ENCODE data around the gene TMEM132E.

TMEM132E gene

DNA sequence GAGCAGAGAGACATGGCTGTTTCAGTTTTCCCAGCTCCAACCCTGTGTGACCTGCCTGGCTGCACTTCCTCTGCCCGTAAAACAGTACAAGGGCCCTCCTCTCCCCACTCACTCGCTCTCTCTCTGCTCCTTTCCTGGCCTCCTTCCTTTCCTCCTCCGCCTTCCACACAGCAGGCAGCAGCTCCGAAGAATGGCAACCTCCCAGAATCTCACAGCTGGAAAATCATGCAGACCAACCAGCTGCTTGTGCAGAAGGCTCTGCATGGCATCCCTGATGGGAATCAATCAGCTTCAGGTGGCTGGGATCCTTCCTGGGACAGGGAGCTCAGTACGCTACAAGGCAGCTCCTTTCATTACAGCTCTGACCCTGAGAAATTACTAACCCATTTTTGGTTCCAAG, 27.4 kb downstream of the TMEM132E start:
- no peaks in the 10 kb centered on the region for H3K9me3 ChIP-seq (ENCODE audit: control insufficient read depth, insufficient read depth, low read length)
- no peaks in the 10 kb centered on the region for H3K36me3 ChIP-seq (ENCODE audit: insufficient read depth, low read length)
- peaks cover 41% of the 10 kb centered on the region for H3K4me1 ChIP-seq (ENCODE audit: insufficient read depth, low read length)
- no peak overlapping the region for H3K9ac ChIP-seq (ENCODE audit: low read depth, low read length)

DNA sequence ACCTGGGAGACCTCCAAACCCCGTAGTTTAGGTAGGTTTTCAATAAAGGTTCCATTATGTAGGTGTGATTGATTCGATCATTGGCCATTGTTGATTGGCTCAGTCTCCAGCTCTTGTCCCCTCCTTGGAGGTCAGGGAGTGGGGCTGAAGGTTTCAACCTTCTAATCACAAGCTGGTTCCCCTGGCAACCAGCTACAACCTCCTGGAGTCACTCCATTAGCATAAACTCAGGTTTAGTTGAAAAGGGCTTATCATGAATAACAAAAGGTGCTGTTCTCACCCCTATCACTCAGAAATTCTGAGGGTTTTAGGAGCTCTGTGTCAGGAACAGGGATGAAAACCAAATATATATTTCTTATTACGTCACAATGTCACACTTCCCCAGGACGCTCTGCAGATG, 28.5 kb downstream of the TMEM132E start:
- Histone ChIP-seq H3K9me3 (ENCODE audit: control insufficient read depth, insufficient read depth, low read length) (no peaks in the 10 kb centered on the region), H3K9ac (ENCODE audit: low read depth, low read length) (no peak overlapping the region), H3K4me1 (ENCODE audit: insufficient read depth, low read length) (peaks cover 47% of the 10 kb centered on the region), H3K36me3 (ENCODE audit: insufficient read depth, low read length) (no peaks in the 10 kb centered on the region)

DNA sequence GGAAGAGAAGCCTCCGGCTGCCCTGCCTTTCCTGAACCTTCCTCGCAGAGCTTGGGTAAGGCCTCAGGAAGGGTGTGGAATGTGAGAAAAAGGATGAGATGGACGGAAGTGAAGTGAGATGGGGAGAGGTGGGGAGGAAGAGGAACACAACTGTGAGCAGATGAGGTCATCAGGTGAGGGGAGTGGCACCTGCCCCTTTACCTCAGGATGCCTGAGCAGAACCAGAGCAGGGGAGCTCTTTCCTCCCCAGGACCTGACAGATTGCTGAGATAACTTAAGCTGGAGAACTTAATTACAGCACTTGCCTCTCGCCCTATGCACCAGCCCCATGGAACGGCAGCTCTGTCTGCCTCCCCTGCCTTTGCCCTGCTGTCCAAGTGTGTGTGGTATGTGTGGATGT, 29.8 kb downstream of the TMEM132E start:
- H3K36me3 ChIP-seq (ENCODE audit: insufficient read depth, low read length) = no peaks in the 10 kb centered on the region

DNA sequence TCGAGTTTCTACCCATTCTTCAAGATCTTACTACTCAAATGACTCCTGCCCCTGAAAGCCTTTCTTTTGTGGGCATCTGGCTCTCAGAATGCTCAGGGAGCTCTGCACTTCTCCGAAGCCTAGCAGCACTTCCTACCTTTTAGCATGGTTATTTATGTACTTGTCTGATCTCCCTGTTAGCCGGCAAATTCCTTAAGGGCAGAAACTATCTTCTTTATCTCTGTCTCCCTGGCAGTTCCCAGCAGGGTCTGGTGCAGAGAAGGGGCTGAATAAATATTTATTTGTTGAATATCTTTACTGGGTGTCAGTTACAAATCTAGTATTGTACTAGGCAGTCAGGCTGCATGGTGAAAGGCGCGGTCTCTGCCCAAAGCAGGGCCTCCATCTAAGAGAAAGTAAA, 30.7 kb downstream of the TMEM132E start:
- Histone ChIP-seq H3K9ac (ENCODE audit: low read depth, low read length) (no peak overlapping the region), H3K36me3 (ENCODE audit: insufficient read depth, low read length) (no peaks in the 10 kb centered on the region), H3K9me3 (ENCODE audit: control insufficient read depth, insufficient read depth, low read length) (no peaks in the 10 kb centered on the region), H3K4me1 (ENCODE audit: insufficient read depth, low read length) (peaks cover 63% of the 10 kb centered on the region)

More for the DNA sequence above, 29.8 kb downstream of the TMEM132E start:
- Histone ChIP-seq H3K9me3 (ENCODE audit: control insufficient read depth, insufficient read depth, low read length) (no peaks in the 10 kb centered on the region), H3K9ac (ENCODE audit: low read depth, low read length) (no peak overlapping the region), H3K4me1 (ENCODE audit: insufficient read depth, low read length) (peaks cover 57% of the 10 kb centered on the region)

DNA sequence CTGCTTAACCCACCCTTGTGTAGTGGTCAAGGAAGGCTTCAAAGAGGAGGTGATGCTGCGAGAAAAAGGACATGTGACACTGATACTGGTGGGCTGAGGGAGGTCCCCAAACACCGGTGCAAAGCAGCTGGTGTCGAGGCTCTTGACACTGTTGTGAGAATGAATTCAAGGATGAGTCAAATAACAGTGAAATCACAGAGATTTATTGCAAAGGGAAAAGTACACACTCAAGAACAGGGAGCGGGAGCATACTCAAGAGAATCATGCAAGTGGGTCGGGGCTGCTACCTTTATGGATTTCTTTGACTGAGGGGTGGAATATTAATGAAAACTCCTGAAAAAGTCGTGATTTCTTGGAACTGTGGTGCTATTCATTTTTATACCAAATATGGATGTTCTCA, 31.1 kb downstream of the TMEM132E start:
- H3K9me3 ChIP-seq (ENCODE audit: control insufficient read depth, insufficient read depth, low read length) = no peaks in the 10 kb centered on the region
- no peak overlapping the region for H3K9ac ChIP-seq (ENCODE audit: low read depth, low read length)
- H3K4me1 ChIP-seq (ENCODE audit: insufficient read depth, low read length) = peaks cover 67% of the 10 kb centered on the region
- H3K36me3 ChIP-seq (ENCODE audit: insufficient read depth, low read length) = no peaks in the 10 kb centered on the region

DNA sequence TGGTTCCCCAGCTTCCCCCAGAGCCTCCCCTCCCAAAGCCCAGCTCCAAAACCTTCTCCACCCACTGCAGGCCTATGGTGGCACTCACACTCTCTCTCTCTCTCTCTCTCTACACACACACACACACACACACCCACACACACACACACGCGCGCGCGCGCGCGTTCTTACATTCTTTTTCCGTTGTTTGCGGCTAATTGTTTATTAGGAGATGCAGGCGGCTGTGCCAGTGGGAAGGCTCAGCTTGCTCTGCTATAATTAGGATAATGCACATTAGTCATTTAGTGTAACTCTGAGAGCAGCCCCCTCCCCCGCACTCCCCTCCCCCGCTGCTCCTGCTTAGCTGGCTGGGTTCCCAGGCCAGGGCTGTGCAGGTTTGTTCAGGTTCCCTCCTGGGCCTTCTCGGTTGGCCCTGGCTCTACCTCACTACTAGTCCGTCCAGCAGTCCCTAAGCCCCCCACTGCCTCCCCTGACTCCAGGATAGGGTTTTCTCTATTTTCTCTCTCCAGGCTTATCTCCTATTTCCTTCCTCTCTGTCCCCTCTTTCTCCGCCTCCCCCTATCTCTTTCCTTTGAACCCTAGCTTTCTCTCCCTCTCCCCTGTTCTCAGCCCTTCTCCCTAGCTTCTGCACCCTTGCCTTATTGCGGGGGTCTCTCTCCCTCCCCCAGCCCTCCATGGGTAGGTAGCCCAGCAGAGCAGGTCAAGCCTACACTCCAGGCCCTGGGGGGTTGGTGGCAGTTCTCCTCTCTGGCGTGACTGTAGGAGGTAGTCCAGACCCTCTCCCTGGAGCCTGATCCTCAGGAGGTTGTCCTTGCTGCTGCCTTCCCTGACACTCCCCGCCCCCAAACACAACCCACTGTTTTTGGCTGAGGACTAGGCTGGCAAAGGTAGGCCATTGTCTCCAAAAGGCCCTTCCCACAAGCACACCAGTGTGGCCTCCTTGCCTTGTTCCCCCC, 34.0 kb downstream of the TMEM132E start:
- H3K36me3 ChIP-seq (ENCODE audit: insufficient read depth, low read length) = no peaks in the 10 kb centered on the region
- peaks cover 63% of the 10 kb centered on the region for H3K4me1 ChIP-seq (ENCODE audit: insufficient read depth, low read length)
- H3K9ac ChIP-seq (ENCODE audit: low read depth, low read length) = no peak overlapping the region
- H3K9me3 ChIP-seq (ENCODE audit: control insufficient read depth, insufficient read depth, low read length) = no peaks in the 10 kb centered on the region

DNA sequence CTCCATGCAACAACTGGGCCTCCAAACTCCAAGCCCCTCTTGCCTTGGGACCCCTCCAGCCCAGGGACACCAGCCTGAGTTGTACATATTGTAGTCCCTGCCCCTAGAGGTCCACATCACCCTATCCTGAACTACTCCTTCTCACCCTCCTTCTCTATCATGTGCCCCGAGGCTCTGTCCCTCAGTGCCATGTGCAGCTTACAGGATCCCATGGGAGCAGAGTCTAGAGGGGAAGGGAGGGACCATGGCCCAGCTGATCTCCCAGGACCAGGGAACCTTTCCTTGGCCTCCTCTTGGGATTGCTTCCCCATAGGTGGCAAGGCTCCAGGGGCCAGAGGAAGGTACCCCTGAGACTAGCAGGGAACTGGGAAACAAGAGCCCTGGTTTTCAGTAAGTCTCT, 35.3 kb downstream of the TMEM132E start:
- H3K36me3 ChIP-seq (ENCODE audit: insufficient read depth, low read length) = no peaks in the 10 kb centered on the region
- no peaks in the 10 kb centered on the region for H3K9me3 ChIP-seq (ENCODE audit: control insufficient read depth, insufficient read depth, low read length)
- no peak overlapping the region for H3K9ac ChIP-seq (ENCODE audit: low read depth, low read length)
- H3K4me1 ChIP-seq (ENCODE audit: insufficient read depth, low read length) = peaks cover 50% of the 10 kb centered on the region

DNA sequence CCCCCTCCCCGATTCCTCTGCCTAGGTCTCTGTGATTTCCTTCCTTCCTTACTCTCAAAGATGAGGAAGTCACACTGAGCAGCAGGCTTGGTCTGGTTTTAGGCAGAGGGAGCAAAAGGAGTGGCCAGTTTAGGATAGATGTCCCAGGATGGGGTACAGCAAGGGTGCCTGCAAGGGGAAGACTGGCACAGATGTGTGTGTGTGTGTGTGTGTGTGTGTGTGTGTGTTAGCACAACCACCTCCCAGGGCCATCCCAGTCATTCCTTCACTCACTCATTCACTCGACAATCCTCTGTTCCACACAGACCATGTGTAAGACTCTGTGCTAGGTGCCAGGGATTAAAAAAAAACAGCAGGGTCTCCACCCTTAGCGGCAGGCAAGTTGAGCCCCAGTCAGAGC, 35.9 kb downstream of the TMEM132E start:
- no peaks in the 10 kb centered on the region for H3K9me3 ChIP-seq (ENCODE audit: control insufficient read depth, insufficient read depth, low read length)
- no peak overlapping the region for H3K9ac ChIP-seq (ENCODE audit: low read depth, low read length)
- no peaks in the 10 kb centered on the region for H3K36me3 ChIP-seq (ENCODE audit: insufficient read depth, low read length)
- H3K4me1 ChIP-seq (ENCODE audit: insufficient read depth, low read length) = peaks cover 43% of the 10 kb centered on the region

DNA sequence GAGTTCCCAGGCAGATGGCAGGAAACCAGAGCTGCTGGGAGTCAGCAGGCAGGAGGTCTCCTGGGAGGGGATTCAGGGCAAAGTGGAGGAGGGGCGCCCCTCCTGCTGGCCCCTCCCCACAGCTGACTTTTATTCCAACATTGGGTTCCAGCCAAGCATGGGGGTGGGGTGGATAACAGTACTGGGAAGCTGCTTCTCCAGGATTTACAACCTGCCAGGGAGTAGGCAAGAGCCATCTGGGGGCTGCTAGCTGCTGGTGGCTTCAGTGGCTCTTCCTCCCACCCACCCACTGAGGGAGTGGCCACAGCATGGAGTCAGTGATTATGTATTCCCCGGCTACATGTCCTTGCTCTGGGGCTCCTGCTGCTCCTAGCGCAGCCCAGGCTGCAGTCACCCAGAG, 36.8 kb downstream of the TMEM132E start:
- H3K9ac ChIP-seq (ENCODE audit: low read depth, low read length) = no peak overlapping the region
- H3K36me3 ChIP-seq (ENCODE audit: insufficient read depth, low read length) = no peaks in the 10 kb centered on the region

DNA sequence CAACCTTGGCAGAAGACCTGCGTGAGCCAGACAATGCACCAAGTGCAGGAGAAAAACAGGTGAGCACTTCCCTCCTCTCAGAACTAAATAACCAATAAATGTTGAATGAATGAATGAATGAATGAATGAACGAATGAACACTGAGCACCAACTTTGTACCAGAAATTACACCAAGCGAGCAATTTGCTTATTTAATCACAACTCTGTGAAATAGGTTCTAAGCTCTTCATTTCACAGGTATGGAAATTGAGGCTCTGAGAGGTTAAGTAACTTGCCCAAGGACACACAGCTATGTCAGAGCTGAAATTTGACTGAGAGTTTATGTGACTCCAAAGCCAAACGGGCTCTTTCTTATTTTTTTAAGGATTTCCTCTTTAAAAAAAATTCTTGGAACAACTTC, 38.0 kb downstream of the TMEM132E start:
- Histone ChIP-seq H3K9me3 (ENCODE audit: control insufficient read depth, insufficient read depth, low read length) (no peaks in the 10 kb centered on the region), H3K9ac (ENCODE audit: low read depth, low read length) (no peak overlapping the region), H3K36me3 (ENCODE audit: insufficient read depth, low read length) (no peaks in the 10 kb centered on the region), H3K4me1 (ENCODE audit: insufficient read depth, low read length) (peaks cover 41% of the 10 kb centered on the region)

More for the DNA sequence above, 36.8 kb downstream of the TMEM132E start:
- Histone ChIP-seq H3K4me1 (ENCODE audit: insufficient read depth, low read length) (peaks cover 42% of the 10 kb centered on the region), H3K9me3 (ENCODE audit: control insufficient read depth, insufficient read depth, low read length) (no peaks in the 10 kb centered on the region)

DNA sequence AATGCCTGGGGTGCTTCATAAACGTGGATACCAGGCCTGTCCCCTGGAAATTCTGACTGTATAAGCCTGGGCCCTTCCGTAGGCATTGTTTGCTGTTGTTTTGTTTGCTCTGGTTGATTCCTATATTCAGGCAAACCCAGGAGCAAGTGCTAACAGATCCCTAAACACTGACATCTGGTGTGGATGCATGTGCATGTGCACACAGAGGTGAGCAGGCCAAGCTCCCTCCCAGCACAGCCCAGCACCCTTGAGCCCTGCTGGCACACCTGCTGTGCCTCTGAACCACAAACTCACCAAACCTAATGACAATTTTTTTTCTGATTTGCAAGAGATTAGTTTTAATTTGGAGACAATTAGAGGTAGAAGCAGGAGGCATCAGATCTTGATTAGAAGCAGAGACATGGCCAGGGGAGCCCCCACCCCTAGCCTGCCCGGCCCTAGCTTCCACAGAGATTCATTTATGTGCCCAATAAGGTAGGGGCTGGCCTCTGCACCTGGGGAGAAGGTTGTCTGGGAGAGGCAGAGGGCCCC, 40.4 kb downstream of the TMEM132E start:
- peaks cover 31% of the 10 kb centered on the region for H3K4me1 ChIP-seq (ENCODE audit: insufficient read depth, low read length)
- no peaks in the 10 kb centered on the region for H3K9me3 ChIP-seq (ENCODE audit: control insufficient read depth, insufficient read depth, low read length)
- no peaks in the 10 kb centered on the region for H3K36me3 ChIP-seq (ENCODE audit: insufficient read depth, low read length)
- no peak overlapping the region for H3K9ac ChIP-seq (ENCODE audit: low read depth, low read length)

DNA sequence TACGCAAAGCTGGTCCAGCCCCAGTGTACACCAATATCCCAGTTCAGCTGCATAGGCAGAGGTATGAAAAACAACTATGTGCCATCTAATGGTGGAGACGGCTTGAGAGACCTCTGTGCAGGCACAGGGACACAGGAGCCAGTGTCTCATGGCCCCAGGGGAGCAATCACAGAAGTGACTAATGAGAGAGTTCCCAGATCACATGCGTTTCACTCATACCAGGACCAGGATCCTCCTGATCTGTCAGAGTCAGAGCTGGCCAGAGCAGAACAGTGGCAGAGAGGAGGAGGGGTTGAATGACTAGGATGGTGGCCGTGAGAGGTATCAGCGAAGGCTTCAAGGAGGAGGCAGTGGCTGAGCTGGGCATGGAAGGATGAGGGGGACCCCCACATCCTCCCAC, 41.1 kb downstream of the TMEM132E start:
- H3K4me1 ChIP-seq (ENCODE audit: insufficient read depth, low read length) = peaks cover 31% of the 10 kb centered on the region
- H3K9me3 ChIP-seq (ENCODE audit: control insufficient read depth, insufficient read depth, low read length) = no peaks in the 10 kb centered on the region
- H3K9ac ChIP-seq (ENCODE audit: low read depth, low read length) = no peak overlapping the region
- no peaks in the 10 kb centered on the region for H3K36me3 ChIP-seq (ENCODE audit: insufficient read depth, low read length)

DNA sequence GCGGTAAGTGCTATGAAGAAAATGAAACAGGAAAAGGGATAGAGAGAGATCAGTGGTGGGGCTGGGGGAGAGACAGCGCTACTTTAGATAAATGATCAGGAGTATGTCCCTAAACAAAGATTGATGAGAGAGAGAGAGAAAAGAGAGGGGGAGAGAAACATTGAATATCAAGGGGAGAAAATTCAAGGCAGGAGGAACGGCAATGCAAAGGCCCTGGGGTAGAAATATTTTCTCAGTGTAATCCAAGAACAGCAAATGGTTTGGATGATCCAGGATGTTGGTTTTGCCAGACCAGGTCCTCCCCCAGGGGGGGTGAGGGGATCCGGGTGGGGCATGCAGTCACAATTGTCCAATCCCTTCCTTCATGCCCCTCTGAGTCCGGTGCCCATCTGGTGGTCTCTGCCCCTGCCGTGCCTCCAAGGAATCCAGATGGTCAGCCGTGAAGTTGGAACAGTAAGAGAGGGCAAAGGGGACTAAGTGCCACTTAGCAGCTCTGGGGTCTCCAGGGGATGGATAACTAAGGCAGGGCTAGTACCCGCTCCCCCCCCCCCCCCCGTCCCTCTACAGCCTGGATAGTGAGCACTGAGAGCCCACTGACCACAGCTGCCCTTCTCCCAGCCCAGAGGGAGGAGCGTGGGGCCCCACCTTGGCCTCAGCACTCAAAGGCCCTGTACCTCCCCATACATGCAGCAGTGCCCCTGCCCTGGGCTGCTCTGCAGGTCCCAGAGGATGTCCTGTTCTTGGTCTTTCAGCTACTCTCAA, 43.7 kb downstream of the TMEM132E start:
- Histone ChIP-seq H3K9ac (ENCODE audit: low read depth, low read length) (no peak overlapping the region), H3K9me3 (ENCODE audit: control insufficient read depth, insufficient read depth, low read length) (no peaks in the 10 kb centered on the region), H3K4me1 (ENCODE audit: insufficient read depth, low read length) (peaks cover 14% of the 10 kb centered on the region), H3K36me3 (ENCODE audit: insufficient read depth, low read length) (no peaks in the 10 kb centered on the region)

DNA sequence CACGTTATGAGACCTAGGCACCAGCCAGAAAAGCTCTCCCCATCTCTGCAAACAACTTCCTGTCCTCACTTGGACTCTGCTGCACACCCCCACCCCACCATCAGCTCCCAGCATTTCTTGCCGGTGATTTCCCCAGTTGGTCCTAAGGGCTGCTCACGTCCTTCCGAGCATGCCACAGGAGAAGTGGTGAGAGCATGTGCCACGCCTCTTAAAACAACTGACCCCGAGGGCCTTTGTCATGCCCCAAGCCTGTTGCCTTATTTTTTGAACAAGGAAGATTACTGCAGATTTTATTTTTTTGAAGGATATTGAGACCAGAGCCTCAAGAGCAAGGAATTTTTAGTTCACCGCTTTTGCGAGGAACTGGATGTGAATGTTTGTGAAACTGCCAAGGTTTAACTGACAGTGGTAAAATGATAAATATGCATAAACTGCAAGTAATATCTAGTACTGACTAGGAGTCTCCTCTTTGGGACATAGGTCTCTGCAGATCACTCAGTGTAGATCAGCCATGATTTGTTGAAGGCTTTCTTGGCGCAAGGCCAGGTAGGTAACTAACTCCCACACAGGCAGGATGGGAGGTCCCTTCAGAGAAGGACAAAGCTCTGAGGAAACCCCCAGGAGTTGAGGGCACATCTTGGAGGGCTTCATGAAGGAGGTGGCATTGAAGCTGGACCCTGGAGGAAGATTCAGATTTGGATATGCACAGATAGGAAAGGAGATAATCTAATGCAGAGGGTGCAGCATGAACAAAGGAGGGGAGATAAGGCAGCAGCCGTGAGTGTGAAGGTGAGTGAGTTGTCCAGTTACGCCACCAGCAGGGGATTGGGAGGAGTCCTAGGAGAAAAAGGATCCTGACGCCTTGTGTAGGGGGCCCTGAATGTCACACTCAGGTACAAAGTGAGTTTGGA, 44.7 kb downstream of the TMEM132E start:
- Histone ChIP-seq H3K9me3 (ENCODE audit: control insufficient read depth, insufficient read depth, low read length) (no peaks in the 10 kb centered on the region), H3K4me1 (ENCODE audit: insufficient read depth, low read length) (peaks cover 14% of the 10 kb centered on the region), H3K9ac (ENCODE audit: low read depth, low read length) (no peak overlapping the region), H3K36me3 (ENCODE audit: insufficient read depth, low read length) (no peaks in the 10 kb centered on the region)

Data from ES-I3 (cell line).